Thyroid gland (tissue), 4 donors: ENCODE results near the gene CETN2.
A peak's percentile ranks its signal among the peaks of the same experiment; 100 is the strongest.

Experiments
- CTCF ChIP-seq, 6 experiments: fragments of 200-600 bp in 3 of 6; fragments of 450-650 bp in 3 of 6; sonication (generic) in 3 of 6; IDR thresholded peaks; one replicate each; pipeline ENCODE4 v1.5.1; 2016 to 2019; ENCODE audit warnings: antibody characterized with exemption in 6 of 6, mild to moderate bottlenecking in 2 of 6, inconsistent platforms in 1 of 6, moderate library complexity in 1 of 6
- POLR2A ChIP-seq, 2 donors: fragments of 450-650 bp; IDR thresholded peaks; one replicate each; pipeline ENCODE4 v1.6.1; 2017; ENCODE audit warnings: antibody characterized with exemption in 2 of 2, mild to moderate bottlenecking in 2 of 2, moderate library complexity in 1 of 2

GRCh38 chrX:152830312-152831305 lies at the start of gene CETN2, which contains the start of gene NSDHL:
- no peak for TF ChIP-seq CTCF (IDR thresholded peaks at IDR 0.05)
- TF ChIP-seq POLR2A (IDR thresholded peaks at IDR 0.05), result peak in 1 of 2 donors; percentile 64
